ENCODE data around the gene XDH. TPM values are rescaled to one million over a fixed set of nuclear protein-coding genes. Genes with fewer than 3 reads are reported as not detected.

The XDH gene
- total RNA-seq, 4 donors from 2014 or later = 2.3 to 54.0 (median 39.0) TPM

GRCh38 chr2:31397094-31397493 is 17.4 kb downstream of the XDH start:
- intact Hi-C loops (cut with DNase I) = no loop called here
- Histone ChIP-seq H3K27ac (peak overlapping the region in 1 of 4 donors; percentile 7), H3K36me3 (no peaks in the 10 kb centered on the region), H3K27me3 (no peaks in the 10 kb centered on the region), H3K4me1 (peaks cover under 1 to 22% (median 5%) of the 10 kb centered on the region in 3 donors), H3K9me3 (no peaks in the 10 kb centered on the region), H3K4me3 (no peak overlapping the region)
- TF ChIP-seq CTCF (IDR thresholded peaks at IDR 0.05) = no peak
- TF ChIP-seq POLR2A (IDR thresholded peaks at IDR 0.05) = no peak
- WGBS, 2 donors = 17 to 55% methylated on average over 3 to 4 of the region's 4 CpGs
- DNase-seq = no peak

- DNase-seq = no peak
Measured at GRCh38 chr2:31390324-31390723, 24.2 kb downstream of the XDH start.

GRCh38 chr2:31388736-31389135 is 25.8 kb downstream of the XDH start:
- Histone ChIP-seq H3K4me3 (no peak overlapping the region), H3K27me3 (no peaks in the 10 kb centered on the region), H3K36me3 (no peaks in the 10 kb centered on the region), H3K4me1 (peaks cover 0 to 43% (median 4%) of the 10 kb centered on the region in 3 donors), H3K9me3 (no peaks in the 10 kb centered on the region), H3K27ac (no peak overlapping the region)
- 83 to 89% methylated on average over 3 of the region's 4 CpGs for WGBS, 2 donors
- intact Hi-C loops (cut with DNase I) = no loop called here
- DNase-seq = no peak
- TF ChIP-seq CTCF (IDR thresholded peaks at IDR 0.05) = no peak

More at GRCh38 chr2:31390324-31390723, 24.2 kb downstream of the XDH start:
- no peaks in the 10 kb centered on the region for H3K27me3 ChIP-seq
- peaks cover 0 to 29% (median 4%) of the 10 kb centered on the region in 3 donors for H3K4me1 ChIP-seq
- TF ChIP-seq POLR2A (IDR thresholded peaks at IDR 0.05) (no peak), CTCF (IDR thresholded peaks at IDR 0.05) (peak in 3 of 6 experiments; percentile 6 to 34 (median 23))
- intact Hi-C loops (cut with DNase I) = no loop called here
- no peaks in the 10 kb centered on the region for H3K36me3 ChIP-seq
- no peak overlapping the region for H3K4me3 ChIP-seq
- no peaks in the 10 kb centered on the region for H3K9me3 ChIP-seq
- H3K27ac ChIP-seq = peak overlapping the region in 3 of 4 donors; percentile 39 to 60 (median 58)

GRCh38 chr2:31387850-31388249 is 26.7 kb downstream of the XDH start:
- Histone ChIP-seq H3K36me3 (no peaks in the 10 kb centered on the region), H3K4me1 (peaks cover 0 to 43% (median 4%) of the 10 kb centered on the region in 3 donors), H3K27ac (no peak overlapping the region), H3K27me3 (no peaks in the 10 kb centered on the region), H3K4me3 (no peak overlapping the region), H3K9me3 (no peaks in the 10 kb centered on the region)
- WGBS, 2 donors = 83 to 91% methylated on average over 6 to 8 of the region's 8 CpGs
- intact Hi-C loops (cut with DNase I) = no loop called here
- no peak for DNase-seq
- TF ChIP-seq CTCF (IDR thresholded peaks at IDR 0.05) = no peak
- no peak for TF ChIP-seq POLR2A (IDR thresholded peaks at IDR 0.05)

- H3K27ac ChIP-seq = no peak overlapping the region
- H3K4me3 ChIP-seq = no peak overlapping the region
- H3K9me3 ChIP-seq = no peaks in the 10 kb centered on the region
- H3K4me1 ChIP-seq = peaks cover 0 to 43% (median 4%) of the 10 kb centered on the region in 3 donors
- TF ChIP-seq CTCF (IDR thresholded peaks at IDR 0.05) (no peak), POLR2A (IDR thresholded peaks at IDR 0.05) (no peak)
- no peak for DNase-seq
- H3K36me3 ChIP-seq = no peaks in the 10 kb centered on the region
- intact Hi-C loops (cut with DNase I) = no loop called here
- H3K27me3 ChIP-seq = no peaks in the 10 kb centered on the region
Measured at GRCh38 chr2:31386648-31387047, 27.9 kb downstream of the XDH start.

All from esophagus squamous epithelium (tissue), 5 donors.